Measurements from ENCODE around the gene DHDH.

DHDH gene

GRCh38 chr19:48993175-48994034 lies 59.9 kb downstream of the DHDH start, which contains the start of the genes GYS1 and RUVBL2:
GYS1 (minus strand) TSS chr19:48993309; CDS start chr19:48993112, 197 bp downstream.
RUVBL2 (plus strand) TSS chr19:48993887; CDS start chr19:48993912, 25 bp downstream.
- Histone ChIP-seq H3K9me3 (ENCODE audit: control insufficient read depth in 2 of 2, low read length in 2 of 2) (no peaks in the 10 kb centered on the region), H3K4me1 (ENCODE audit: control insufficient read depth, insufficient read depth, low read length) (peaks cover 39% of the 10 kb centered on the region), H3K27me3 (ENCODE audit: control insufficient read depth in 1 of 2, insufficient read depth in 2 of 2, low read length in 2 of 2) (no peaks in the 10 kb centered on the region), H3K4me3 (ENCODE audit: low read length in 2 of 2) (peak within 1 kb of the TSS; percentile 97 to 99), H3K9ac (ENCODE audit: low read length in 2 of 2) (peak within 1 kb of the TSS; percentile 94 to 95), H3K27ac (ENCODE audit: low read length) (peak within 1 kb of the TSS; percentile 92), H3K36me3 (ENCODE audit: control insufficient read depth in 2 of 2, insufficient read depth in 2 of 2, low read length in 2 of 2) (peaks cover 0 to 7% of the 10 kb centered on the region in 2 donors)

- Histone ChIP-seq H3K9ac (ENCODE audit: low read length in 2 of 2) (peak overlapping the region; percentile 89 to 94), H3K27ac (ENCODE audit: low read length) (peak overlapping the region; percentile 92), H3K4me3 (ENCODE audit: low read length in 2 of 2) (peak overlapping the region; percentile 97 to 99), H3K4me1 (ENCODE audit: control insufficient read depth, insufficient read depth, low read length) (peaks cover 39% of the 10 kb centered on the region), H3K9me3 (ENCODE audit: control insufficient read depth in 2 of 2, low read length in 2 of 2) (no peaks in the 10 kb centered on the region), H3K36me3 (ENCODE audit: control insufficient read depth in 2 of 2, insufficient read depth in 2 of 2, low read length in 2 of 2) (peaks cover 0 to 2% of the 10 kb centered on the region in 2 donors), H3K27me3 (ENCODE audit: control insufficient read depth in 1 of 2, insufficient read depth in 2 of 2, low read length in 2 of 2) (no peaks in the 10 kb centered on the region)
These were observed 60.5 kb downstream of the DHDH start for GRCh38 chr19:48994035-48994386.
